Heart left ventricle (tissue), 13 donors: Measurements from ENCODE around the gene KRTAP5-6.

ENCODE experiments used
- POLR2A ChIP-seq, 2 donors: fragments of 450-650 bp; IDR thresholded peaks; one replicate each; pipeline ENCODE4 v1.6.1; 2017; ENCODE audit warnings: antibody characterized with exemption in 2 of 2, mild to moderate bottlenecking in 2 of 2, moderate library complexity in 2 of 2
- TF ChIP-seq, protein P1 (sequence below), 12 donors: fragments of 200-600 bp; sonication (generic) in 4 of 12; IDR thresholded peaks; one replicate each; pipeline versions ENCODE4 v1.5.0 to v1.8.0; 2018 to 2022; ENCODE audit warnings: antibody characterized with exemption in 12 of 12, mild to moderate bottlenecking in 5 of 12
- donor health status: ischemic (EF 13 %, LVEDD 7.1; RV severe dilation, severe dysfunction).
- donor health status: DM: no; HTN: yes; CAD: no.
- donor health status: DM: no; HTN: no; CAD: no.
- donor health status: ischemic (EF 25% LVEDD 6.9; RV normal size, moderate dysfunction).
- donor health status: ischemic (EF 25% LVEDD 5.7; RV mildly dilated, moderate dysfunction).
- donor health status: ischemic (EF 35%, LVEDD 5.7; RV mildly dilated, moderate dysfunction).
- donor health status: nonischemic (EF 11% LVEDD 7.7; RV severe dilation, severe dysfunction).
- donor health status: DM: yes; HTN: yes; CAD: no.
- donor health status: PGD.
- donor health status: ischemic (EF 29% LVEDD 5.4; RV normal size, mild dysfunction).
- donor health status: nonischemic (EF 23%, LVEDD 6.1; RV moderate dilation, normal function).

DNA sequence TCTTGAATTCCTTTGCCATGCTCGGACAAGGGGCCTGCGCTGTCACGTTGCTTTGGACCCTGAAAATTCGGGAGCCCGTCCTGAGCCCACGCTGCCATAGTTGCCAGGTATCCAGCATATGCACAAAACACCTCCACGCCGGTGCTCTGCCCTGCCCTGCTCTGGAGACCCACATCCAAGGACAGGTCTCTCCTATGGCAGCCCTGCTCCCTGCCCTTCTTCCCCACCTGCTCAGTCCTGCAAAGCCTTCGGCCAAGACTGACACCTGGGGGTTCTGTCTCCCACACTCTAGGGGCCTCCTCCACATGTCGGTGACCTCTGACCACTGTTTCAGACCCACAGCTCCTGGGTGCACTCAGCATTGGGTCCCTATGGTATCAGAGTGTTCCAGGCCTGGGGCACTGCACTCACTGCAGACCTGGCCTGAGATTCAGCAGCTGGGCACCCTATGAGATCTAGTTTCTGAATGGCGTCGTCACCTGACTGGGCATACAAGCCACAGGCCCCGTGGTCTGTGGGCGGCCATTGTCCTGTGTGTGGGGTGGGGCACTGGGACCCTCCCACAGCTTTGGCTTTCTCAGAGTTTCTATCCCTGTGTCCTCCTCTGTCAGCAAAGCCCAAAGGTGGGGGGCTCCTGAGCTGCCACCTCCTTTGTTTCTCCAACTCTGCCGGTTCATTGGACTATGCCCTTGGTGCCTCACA is 2.0 kb upstream of the KRTAP5-6 start:
- TF ChIP-seq, protein P1, sequence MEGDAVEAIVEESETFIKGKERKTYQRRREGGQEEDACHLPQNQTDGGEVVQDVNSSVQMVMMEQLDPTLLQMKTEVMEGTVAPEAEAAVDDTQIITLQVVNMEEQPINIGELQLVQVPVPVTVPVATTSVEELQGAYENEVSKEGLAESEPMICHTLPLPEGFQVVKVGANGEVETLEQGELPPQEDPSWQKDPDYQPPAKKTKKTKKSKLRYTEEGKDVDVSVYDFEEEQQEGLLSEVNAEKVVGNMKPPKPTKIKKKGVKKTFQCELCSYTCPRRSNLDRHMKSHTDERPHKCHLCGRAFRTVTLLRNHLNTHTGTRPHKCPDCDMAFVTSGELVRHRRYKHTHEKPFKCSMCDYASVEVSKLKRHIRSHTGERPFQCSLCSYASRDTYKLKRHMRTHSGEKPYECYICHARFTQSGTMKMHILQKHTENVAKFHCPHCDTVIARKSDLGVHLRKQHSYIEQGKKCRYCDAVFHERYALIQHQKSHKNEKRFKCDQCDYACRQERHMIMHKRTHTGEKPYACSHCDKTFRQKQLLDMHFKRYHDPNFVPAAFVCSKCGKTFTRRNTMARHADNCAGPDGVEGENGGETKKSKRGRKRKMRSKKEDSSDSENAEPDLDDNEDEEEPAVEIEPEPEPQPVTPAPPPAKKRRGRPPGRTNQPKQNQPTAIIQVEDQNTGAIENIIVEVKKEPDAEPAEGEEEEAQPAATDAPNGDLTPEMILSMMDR (IDR thresholded peaks at IDR 0.05): no peak
- no peak for TF ChIP-seq POLR2A (IDR thresholded peaks at IDR 0.05)
